SU-DHL-6 (cell line): Measurements from ENCODE around the gene CANT1.

ENCODE experiments used
- H2AFZ ChIP-seq: fragments of 200-600 bp; sonication (generic); 2 replicates; pipeline ENCODE4 v1.6.1; 2014; ENCODE audit warnings: low read depth, mild to moderate bottlenecking, moderate library complexity, mixed read lengths, antibody characterized with exemption, low read length; ENCODE audit not compliant: severe bottlenecking
- H3F3A ChIP-seq: fragments of 200-600 bp; shearing (Covaris generic); 2 replicates; pipeline ENCODE4 v1.6.0; 2016; ENCODE audit warnings: antibody characterized with exemption, mild to moderate bottlenecking; ENCODE audit not compliant: insufficient read depth
- H3K27ac ChIP-seq: fragments of 200-600 bp; sonication (generic); 2 replicates; pipeline ENCODE4 v1.5.1; 2016; ENCODE audit warnings: low read depth, mild to moderate bottlenecking, low read length, moderate library complexity, mixed read lengths
- H3K27me3 ChIP-seq: fragments of 200-600 bp; sonication (generic), shearing (Covaris generic); 2 replicates; pipeline ENCODE4 v1.6.0; 2014; ENCODE audit warnings: mild to moderate bottlenecking, low read length
- H3K36me3 ChIP-seq: fragments of 200-600 bp; sonication (generic); 2 replicates; pipeline ENCODE4 v1.6.1; 2014; ENCODE audit warnings: mild to moderate bottlenecking, low read length, mixed read lengths
- H3K4me2 ChIP-seq: fragments of 300-600, 200-600 bp; shearing (Covaris generic), sonication (generic); 2 replicates; pipeline ENCODE4 v1.6.0; 2014; ENCODE audit warnings: low read length, low read depth, mild to moderate bottlenecking; ENCODE audit not compliant: poor library complexity, severe bottlenecking
- H3K4me3 ChIP-seq: fragments of 200-600 bp; sonication (generic); 2 replicates; pipeline ENCODE4 v1.5.1; 2014; ENCODE audit warnings: antibody characterized with exemption, low read length, mild to moderate bottlenecking, mixed read lengths; ENCODE audit not compliant: insufficient read depth, poor library complexity, severe bottlenecking
- H3K79me2 ChIP-seq: fragments of 200-600 bp; sonication (generic); 2 replicates; pipeline ENCODE4 v1.6.1; 2014; ENCODE audit warnings: mild to moderate bottlenecking, low read length, moderate library complexity; ENCODE audit not compliant: insufficient read depth
- H3K9ac ChIP-seq: fragments of 200-600 bp; sonication (generic); 2 replicates; pipeline ENCODE4 v1.7.0; 2014; ENCODE audit warnings: mild to moderate bottlenecking, low read length
- H3K9me2 ChIP-seq: fragments of 200-600 bp; sonication (generic); replicated peaks from 2 replicates; pipeline ENCODE4 v1.6.1; 2014; ENCODE audit warnings: low read length; ENCODE audit not compliant: insufficient read depth
- H3K9me3 ChIP-seq: fragments of 200-600 bp; sonication (generic); 2 replicates; pipeline ENCODE4 v1.6.1; 2014; ENCODE audit warnings: low read length, mixed read lengths; ENCODE audit not compliant: insufficient read depth
- H4K20me1 ChIP-seq: fragments of 200-600 bp; sonication (generic); 2 replicates; pipeline ENCODE4 v1.6.1; 2014; ENCODE audit warnings: low read depth, mild to moderate bottlenecking, antibody characterized with exemption, low read length, moderate library complexity, mixed read lengths
- CTCF ChIP-seq: fragments of 200-600 bp; sonication (generic); IDR thresholded peaks from one replicate; pipeline ENCODE4 v1.5.1; 2017; ENCODE audit warnings: antibody characterized with exemption, mild to moderate bottlenecking, low read length, moderate library complexity; ENCODE audit not compliant: insufficient read depth, poor library complexity, severe bottlenecking
- EZH2phosphoT487 ChIP-seq: fragments of 200-600 bp; sonication (generic), shearing (Covaris generic); conservative IDR thresholded peaks from 2 replicates; pipeline ENCODE4 v1.6.1; 2018; ENCODE audit warnings: mild to moderate bottlenecking, antibody characterized with exemption, low read length, moderate library complexity, mixed read lengths

CANT1 gene

GRCh38 chr17:79020631-79021301 lies 11.2 kb upstream of the CANT1 start:
- no peaks in the 10 kb centered on the region for H4K20me1 ChIP-seq
- H3K79me2 ChIP-seq: no peaks in the 10 kb centered on the region
- H3F3A ChIP-seq: no peaks in the 10 kb centered on the region
- H3K27ac ChIP-seq: no peak overlapping the region
- H3K9ac ChIP-seq: no peak overlapping the region
- H3K27me3 ChIP-seq: no peaks in the 10 kb centered on the region
- H3K9me2 ChIP-seq: no peaks in the 10 kb centered on the region
- no peak overlapping the region for H3K4me3 ChIP-seq
- H2AFZ ChIP-seq: no peak overlapping the region
- TF ChIP-seq EZH2phosphoT487: no peak
- no peak for TF ChIP-seq CTCF
- no peaks in the 10 kb centered on the region for H3K36me3 ChIP-seq
- peaks cover 6% of the 10 kb centered on the region for H3K9me3 ChIP-seq
- H3K4me2 ChIP-seq: no peak overlapping the region

GRCh38 chr17:79019632-79020584 lies 10.3 kb upstream of the CANT1 start:
- H3K79me2 ChIP-seq: no peaks in the 10 kb centered on the region
- TF ChIP-seq CTCF (peak; percentile 43), EZH2phosphoT487 (no peak)
- H3K9ac ChIP-seq: no peak overlapping the region
- H3K27ac ChIP-seq: no peak overlapping the region
- H3K36me3 ChIP-seq: no peaks in the 10 kb centered on the region
- H3K27me3 ChIP-seq: no peaks in the 10 kb centered on the region
- H3K4me3 ChIP-seq: no peak overlapping the region
- no peaks in the 10 kb centered on the region for H3K9me2 ChIP-seq
- no peaks in the 10 kb centered on the region for H4K20me1 ChIP-seq
- no peak overlapping the region for H3K4me2 ChIP-seq
- peaks cover 11% of the 10 kb centered on the region for H3K9me3 ChIP-seq
- H2AFZ ChIP-seq: no peak overlapping the region
- no peaks in the 10 kb centered on the region for H3F3A ChIP-seq

DNA sequence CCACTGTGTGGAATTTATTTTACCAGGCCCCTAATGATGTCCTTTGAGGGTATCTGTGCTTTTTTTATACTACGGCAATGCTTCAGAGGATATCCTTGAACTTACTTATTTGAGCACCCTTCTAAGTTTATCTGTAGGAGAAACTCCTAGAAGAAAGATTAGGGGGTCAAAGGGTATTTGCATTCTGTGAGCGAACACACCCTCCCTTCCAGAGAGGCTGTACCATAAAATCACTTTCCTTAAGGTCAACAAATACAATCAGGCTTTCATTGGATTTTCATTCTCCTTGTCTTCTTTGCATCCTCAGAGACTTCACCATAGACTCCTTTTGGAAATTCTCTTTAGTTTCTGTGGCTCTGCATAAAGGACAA lies 9.7 kb upstream of the CANT1 start:
- no peaks in the 10 kb centered on the region for H3K9me2 ChIP-seq
- H3K4me2 ChIP-seq: no peak overlapping the region
- TF ChIP-seq CTCF: no peak
- TF ChIP-seq EZH2phosphoT487: no peak
- no peak overlapping the region for H3K4me3 ChIP-seq
- no peaks in the 10 kb centered on the region for H3F3A ChIP-seq
- no peak overlapping the region for H2AFZ ChIP-seq
- no peaks in the 10 kb centered on the region for H4K20me1 ChIP-seq
- no peak overlapping the region for H3K9ac ChIP-seq
- H3K79me2 ChIP-seq: no peaks in the 10 kb centered on the region
- H3K27ac ChIP-seq: no peak overlapping the region
- H3K27me3 ChIP-seq: no peaks in the 10 kb centered on the region
- no peaks in the 10 kb centered on the region for H3K36me3 ChIP-seq
- H3K9me3 ChIP-seq: peaks cover 14% of the 10 kb centered on the region
